ENCODE data around the gene MARCHF3. TPM values are rescaled to one million over a fixed set of nuclear protein-coding genes. Genes with fewer than 3 reads are reported as not detected.
"Not testable (repeated sequence)": the region's sequence is repeated elsewhere in the genome, so short reads cannot be mapped to it uniquely, and the experiment has no call there.

Gene MARCHF3
- total RNA-seq, 4 donors from 2014 or later, result 1.5 to 12.8 (median 6.0) TPM

- no peak overlapping the region for H3K4me3 ChIP-seq
- no peak for ATAC-seq
- WGBS, 2 donors (ENCODE audit: low coverage in 1 of 2), result 82 to 91% methylated on average over 5 to 6 of the region's 6 CpGs
- H3K27ac ChIP-seq, result no peak overlapping the region
- TF ChIP-seq EP300 (IDR thresholded peaks at IDR 0.05) (no peak), POLR2A (IDR thresholded peaks at IDR 0.05) (no peak), POLR2AphosphoS5 (IDR thresholded peaks at IDR 0.05) (no peak), CTCF (IDR thresholded peaks at IDR 0.05) (no peak)
- H3K9me3 ChIP-seq, result no peaks in the 10 kb centered on the region
- no peaks in the 10 kb centered on the region for H3K36me3 ChIP-seq
- no peaks in the 10 kb centered on the region for H3K27me3 ChIP-seq
- H3K4me1 ChIP-seq, result no peaks in the 10 kb centered on the region
Observed at GRCh38 chr5:126948453-126948852, 81.9 kb downstream of the MARCHF3 start.

GRCh38 chr5:126948011-126948355 lies 82.4 kb downstream of the MARCHF3 start:
- no peaks in the 10 kb centered on the region for H3K27me3 ChIP-seq
- no peaks in the 10 kb centered on the region for H3K9me3 ChIP-seq
- H3K27ac ChIP-seq, result no peak overlapping the region
- no peaks in the 10 kb centered on the region for H3K4me1 ChIP-seq
- TF ChIP-seq CTCF (IDR thresholded peaks at IDR 0.05), result no peak
- no peak for TF ChIP-seq POLR2AphosphoS5 (IDR thresholded peaks at IDR 0.05)
- no peak for TF ChIP-seq POLR2A (IDR thresholded peaks at IDR 0.05)
- TF ChIP-seq EP300 (IDR thresholded peaks at IDR 0.05), result no peak
- no peak for ATAC-seq
- H3K4me3 ChIP-seq, result no peak overlapping the region
- WGBS, 2 donors (ENCODE audit: low coverage in 1 of 2), result 79 to 94% methylated on average over 3 of the region's 3 CpGs
- no peaks in the 10 kb centered on the region for H3K36me3 ChIP-seq

- Histone ChIP-seq H3K27ac (no peak overlapping the region), H3K4me3 (no peak overlapping the region), H3K9me3 (no peaks in the 10 kb centered on the region), H3K36me3 (no peaks in the 10 kb centered on the region), H3K27me3 (no peaks in the 10 kb centered on the region), H3K4me1 (no peaks in the 10 kb centered on the region)
- TF ChIP-seq EP300 (IDR thresholded peaks at IDR 0.05) (no peak), POLR2A (IDR thresholded peaks at IDR 0.05) (no peak), CTCF (IDR thresholded peaks at IDR 0.05) (no peak), POLR2AphosphoS5 (IDR thresholded peaks at IDR 0.05) (no peak)
- 36 to 63% methylated on average over 5 of the region's 5 CpGs for WGBS, 2 donors (ENCODE audit: low coverage in 1 of 2)
- no peak for ATAC-seq
Observed at GRCh38 chr5:126947146-126948010, 83.0 kb downstream of the MARCHF3 start.

GRCh38 chr5:126942908-126943307 lies 87.5 kb downstream of the MARCHF3 start:
- H3K4me3 ChIP-seq, H3K36me3 ChIP-seq, ATAC-seq, H3K4me1 ChIP-seq, H3K27me3 ChIP-seq, H3K27ac ChIP-seq, H3K9me3 ChIP-seq: not testable (repeated sequence)
- 64 to 86% methylated on average over 4 of the region's 4 CpGs for WGBS, 2 donors (ENCODE audit: low coverage in 1 of 2)

GRCh38 chr5:126941403-126941802 lies 89.0 kb downstream of the MARCHF3 start:
- Histone ChIP-seq H3K9me3 (no peaks in the 10 kb centered on the region), H3K4me1 (no peaks in the 10 kb centered on the region), H3K36me3 (no peaks in the 10 kb centered on the region), H3K27ac (no peak overlapping the region), H3K27me3 (no peaks in the 10 kb centered on the region), H3K4me3 (no peak overlapping the region)
- no peak for ATAC-seq
- TF ChIP-seq CTCF (IDR thresholded peaks at IDR 0.05) (no peak), POLR2AphosphoS5 (IDR thresholded peaks at IDR 0.05) (no peak), POLR2A (IDR thresholded peaks at IDR 0.05) (no peak), EP300 (IDR thresholded peaks at IDR 0.05) (no peak)
- WGBS, 2 donors (ENCODE audit: low coverage in 1 of 2), result 83 to 91% methylated on average over 1 of the region's 1 CpG

Data from gastroesophageal sphincter (tissue), 4 donors.